Mammary epithelial cell (primary cell): ENCODE results near the gene NUP42.

Experiments
- CTCF ChIP-seq, 2 donors: IDR thresholded peaks in 1 of 2; conservative IDR thresholded peaks in 1 of 2; 2 replicates each; pipeline ENCODE4 v1.5.1; 2011 to 2012; ENCODE audit warnings: inconsistent platforms in 2 of 2, low read length in 2 of 2, mild to moderate bottlenecking in 2 of 2, control low read depth in 1 of 2, low read depth in 1 of 2; ENCODE audit not compliant: insufficient read depth in 1 of 2; ENCODE audit errors: extremely low read depth in 1 of 2
- EZH2 ChIP-seq: IDR thresholded peaks from 2 replicates; pipeline ENCODE4 v1.6.1; 2012; ENCODE audit warnings: low read length, inconsistent platforms, borderline replicate concordance

- TF ChIP-seq EZH2 (no peak), CTCF (conservative IDR thresholded peaks at IDR 0.05 in 1 of 2, IDR thresholded peaks at IDR 0.05 in 1 of 2; ENCODE audit: extremely low read depth in 1 of 2, insufficient read depth in 1 of 2, low read depth in 1 of 2, low read length in 2 of 2) (no peak)
Observed at GRCh38 chr7:23228412-23228811, 46.6 kb downstream of the NUP42 start.
